DMS153 (cell line): ENCODE data around the gene ADAMTS6.
"Not testable (repeated sequence)": the region's sequence is repeated elsewhere in the genome, so short reads cannot be mapped to it uniquely, and the experiment has no call there.

Experiments used
- DNase-seq: peaks from one replicate; lab custom pipeline; 2025; lab: John Stamatoyannopoulos, UW

Gene ADAMTS6

GRCh38 chr5:65474130-65474711 lies 7.5 kb downstream of the ADAMTS6 start:
- DNase-seq: no peak

DNA sequence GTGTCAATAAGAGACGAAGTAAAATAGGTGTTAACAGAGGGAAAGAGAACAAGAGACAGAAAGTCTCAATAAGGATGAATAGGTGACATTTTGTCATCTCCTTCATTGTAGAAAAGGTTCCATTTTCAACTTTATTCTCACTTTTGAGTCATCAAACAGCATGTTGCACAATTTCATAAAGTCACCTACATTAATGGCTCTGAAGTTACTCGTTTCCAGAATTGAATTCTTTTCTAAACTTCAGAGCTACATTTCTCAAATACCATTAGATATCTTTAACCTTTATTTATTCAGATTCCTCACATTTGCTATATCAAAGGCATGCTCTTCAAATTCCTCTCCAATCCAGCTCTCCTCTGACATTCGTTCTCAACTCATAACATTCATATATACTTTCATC lies 13.1 kb downstream of the ADAMTS6 start:
- DNase-seq: no peak

GRCh38 chr5:65462139-65462705 lies 19.5 kb downstream of the ADAMTS6 start:
- no peak for DNase-seq

DNA sequence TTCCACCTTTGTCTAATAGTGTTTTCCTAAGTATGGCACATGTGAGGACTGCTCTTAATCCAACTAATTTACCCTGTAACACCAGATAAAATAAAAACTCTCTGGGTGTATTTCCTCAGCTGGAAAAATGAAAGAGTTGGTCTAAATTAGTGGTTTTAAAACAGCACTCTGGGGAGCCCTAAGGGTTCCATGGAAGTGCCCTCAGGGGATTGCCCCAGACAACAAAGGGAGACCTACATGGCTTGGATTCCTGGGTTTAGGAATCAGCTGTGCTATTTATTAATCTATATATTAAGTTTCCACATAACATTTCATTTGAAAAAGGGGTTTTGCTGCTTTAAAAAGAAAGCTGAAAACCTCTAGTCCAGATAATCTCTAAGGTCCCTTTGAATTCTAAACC lies 20.2 kb downstream of the ADAMTS6 start:
- DNase-seq: no peak

GRCh38 chr5:65459995-65460394 lies 21.7 kb downstream of the ADAMTS6 start:
- DNase-seq: no peak

GRCh38 chr5:65455064-65455463 lies 26.7 kb downstream of the ADAMTS6 start:
- no peak for DNase-seq

GRCh38 chr5:65451436-65451835 lies 30.3 kb downstream of the ADAMTS6 start:
- DNase-seq: no peak

- DNase-seq: no peak
Observed at GRCh38 chr5:65446682-65447081, 35.0 kb downstream of the ADAMTS6 start.

DNA sequence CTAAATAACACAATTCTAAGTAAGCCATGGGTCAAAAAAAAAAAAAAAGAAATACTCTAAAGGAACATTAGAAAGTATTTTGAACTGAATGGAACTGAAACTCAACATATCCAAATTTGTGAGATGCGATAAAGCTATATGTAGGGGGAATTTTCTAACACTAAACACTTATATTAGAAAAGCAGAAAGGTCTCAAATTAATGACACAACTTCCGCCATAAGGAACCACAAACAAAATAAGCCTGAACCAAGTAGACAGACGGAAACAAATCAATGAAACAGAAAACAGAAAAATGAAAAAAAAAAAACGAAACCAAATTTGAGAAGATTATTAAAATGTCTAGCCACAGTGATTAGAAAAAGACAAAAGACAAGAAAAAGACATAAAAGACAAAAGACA lies 39.9 kb downstream of the ADAMTS6 start:
- no peak for DNase-seq

DNA sequence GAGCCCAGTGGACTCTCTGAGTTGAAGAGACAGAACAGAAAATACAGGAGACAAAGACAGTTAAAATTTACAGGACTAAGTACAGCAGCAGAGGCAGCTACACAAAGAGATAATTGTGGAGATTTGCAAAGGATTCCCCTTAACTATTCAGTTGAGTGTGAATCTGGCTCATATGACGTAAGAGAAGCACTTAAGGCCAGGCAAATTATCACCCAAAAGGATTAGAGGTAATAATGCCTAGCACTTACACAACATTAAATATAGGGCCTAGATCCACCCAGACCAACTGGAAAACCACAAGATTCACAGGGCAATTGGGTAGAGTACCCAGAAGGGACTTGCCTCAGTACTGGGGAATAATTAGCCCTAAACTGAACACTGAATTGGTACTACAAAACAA lies 41.3 kb downstream of the ADAMTS6 start:
- no peak for DNase-seq

DNA sequence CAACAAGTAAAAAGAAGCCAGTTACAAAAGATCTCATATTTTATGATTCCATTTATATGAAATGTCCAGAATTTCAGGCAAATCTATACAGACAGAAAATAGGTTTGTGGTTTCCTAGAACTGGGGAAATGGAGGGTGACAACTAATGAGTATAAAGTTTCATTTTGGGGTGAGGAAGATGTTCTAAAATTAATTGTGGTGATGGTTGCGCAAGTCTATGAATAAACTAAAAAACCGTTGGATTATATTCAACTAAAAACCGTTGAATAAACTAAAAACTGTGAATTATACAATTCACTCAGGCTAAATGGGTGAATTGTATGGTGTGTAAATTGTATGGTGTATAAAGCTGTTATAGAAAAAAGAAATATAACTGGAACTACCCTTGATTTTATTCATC lies 47.6 kb downstream of the ADAMTS6 start:
- no peak for DNase-seq

DNA sequence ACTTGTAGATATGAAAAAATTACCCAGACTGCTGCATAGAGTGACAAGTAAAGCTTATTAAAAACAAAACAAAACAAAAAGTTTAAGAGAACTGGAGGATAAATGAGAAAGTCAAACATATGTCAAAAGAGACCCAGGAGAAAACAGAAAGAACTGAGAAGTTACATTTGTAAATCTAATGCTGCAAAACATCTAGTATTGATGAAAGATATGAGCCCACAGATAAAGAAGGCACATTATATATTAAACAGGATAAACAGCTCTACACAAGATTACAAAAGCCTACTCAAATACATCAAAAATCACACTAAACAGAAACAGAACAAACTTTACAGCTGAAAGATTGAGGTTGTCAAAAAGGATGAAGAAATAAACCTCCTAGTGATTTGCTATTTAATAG lies 55.1 kb downstream of the ADAMTS6 start:
- no peak for DNase-seq

DNA sequence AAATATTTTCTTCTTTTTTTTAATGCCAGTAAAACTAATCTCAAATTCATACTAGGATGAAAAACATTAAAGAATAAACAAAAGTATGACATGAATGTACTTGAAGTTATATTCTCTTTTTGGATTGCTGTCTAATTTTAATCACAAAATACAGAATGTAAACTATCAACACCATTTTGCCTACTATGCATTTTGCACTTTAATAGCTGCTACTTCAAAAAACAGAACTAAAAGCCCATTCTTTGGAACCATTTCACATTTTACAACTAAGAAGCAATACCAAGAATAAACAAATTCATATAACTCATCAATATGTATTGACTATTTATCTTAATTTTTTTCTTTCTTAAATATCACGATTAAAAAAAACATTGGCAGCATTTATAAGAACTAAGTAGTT lies 58.1 kb downstream of the ADAMTS6 start:
- no peak for DNase-seq

DNA sequence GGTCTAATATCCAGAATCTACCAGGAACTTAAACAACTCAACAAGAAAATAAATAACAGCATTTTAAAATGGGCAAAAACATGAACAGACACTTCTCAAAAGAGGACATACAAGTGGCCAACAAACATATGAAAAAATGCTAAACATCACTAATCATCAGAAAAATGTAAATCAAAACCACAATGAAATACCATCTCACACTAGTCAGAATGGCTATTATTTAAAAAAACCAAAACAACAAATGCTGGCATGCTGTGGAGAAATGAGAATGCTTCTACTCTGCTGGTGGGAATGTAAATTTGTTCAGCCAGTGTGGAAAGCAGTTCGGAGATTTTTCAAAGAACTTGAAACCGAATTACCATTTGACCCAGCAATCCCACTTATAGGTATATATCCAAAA lies 63.1 kb downstream of the ADAMTS6 start:
- no peak for DNase-seq

DNA sequence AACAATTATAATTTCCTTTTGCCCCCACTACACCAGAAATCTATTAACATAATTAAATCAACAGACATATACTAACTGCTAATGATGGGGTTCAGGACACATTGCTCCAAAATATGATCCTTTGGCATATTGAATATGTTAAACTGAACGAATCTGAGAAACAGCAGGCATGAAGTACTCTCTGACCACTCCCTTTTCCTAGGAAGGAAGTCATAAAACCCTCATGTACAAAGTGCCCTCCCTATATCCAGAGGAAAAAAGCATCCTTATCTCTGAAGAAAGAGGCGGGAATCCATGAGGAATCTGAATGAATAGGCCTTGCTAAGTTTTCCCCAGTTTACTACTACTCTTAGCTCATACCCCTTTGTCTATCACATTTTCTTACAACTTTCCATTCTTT lies 67.9 kb downstream of the ADAMTS6 start:
- no peak for DNase-seq

DNA sequence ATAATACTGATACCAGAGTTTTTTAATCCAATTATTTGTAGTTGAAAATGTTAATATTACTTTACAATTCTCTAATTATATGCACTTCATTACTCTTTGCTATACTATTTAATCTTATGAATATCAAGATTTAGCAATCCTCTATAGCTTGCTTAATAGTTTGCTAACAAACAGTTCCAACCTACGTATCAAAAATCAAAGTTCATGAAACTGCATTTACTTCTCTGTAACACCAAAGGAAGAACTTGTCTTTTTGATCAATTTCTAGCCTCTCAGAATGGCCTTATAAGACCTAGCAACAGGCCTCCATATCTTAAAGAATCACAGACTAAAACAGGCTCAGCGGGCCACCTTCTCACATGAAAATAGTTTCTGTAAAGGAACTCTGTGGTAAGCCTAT lies 68.9 kb downstream of the ADAMTS6 start:
- DNase-seq: no peak

DNA sequence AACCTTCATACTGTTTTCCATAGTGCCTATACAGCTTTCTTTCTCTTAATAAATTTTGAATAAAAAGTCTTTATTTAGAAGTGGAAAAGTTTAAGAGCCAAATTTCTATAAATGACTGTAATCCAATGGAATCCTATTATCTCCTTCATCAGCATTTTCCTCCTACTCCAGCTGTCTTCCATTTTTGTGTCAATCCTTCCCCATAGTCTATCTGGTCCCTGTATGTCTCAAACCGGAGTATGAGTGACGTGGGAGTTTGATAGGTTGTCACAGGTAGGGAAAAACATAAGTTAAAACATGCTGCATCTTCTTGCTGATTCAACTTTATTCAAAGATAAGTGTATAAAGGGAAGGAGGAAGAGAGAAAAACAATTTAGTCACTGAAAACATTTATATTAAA lies 70.4 kb downstream of the ADAMTS6 start:
- DNase-seq: no peak

GRCh38 chr5:65395526-65396155 lies 86.1 kb downstream of the ADAMTS6 start:
- DNase-seq: no peak

- no peak for DNase-seq
Observed at GRCh38 chr5:65394087-65394486, 87.6 kb downstream of the ADAMTS6 start.

- no peak for DNase-seq
Observed at GRCh38 chr5:65391591-65391990, 90.1 kb downstream of the ADAMTS6 start.

- no peak for DNase-seq
Observed at GRCh38 chr5:65390208-65390607, 91.5 kb downstream of the ADAMTS6 start.

DNA sequence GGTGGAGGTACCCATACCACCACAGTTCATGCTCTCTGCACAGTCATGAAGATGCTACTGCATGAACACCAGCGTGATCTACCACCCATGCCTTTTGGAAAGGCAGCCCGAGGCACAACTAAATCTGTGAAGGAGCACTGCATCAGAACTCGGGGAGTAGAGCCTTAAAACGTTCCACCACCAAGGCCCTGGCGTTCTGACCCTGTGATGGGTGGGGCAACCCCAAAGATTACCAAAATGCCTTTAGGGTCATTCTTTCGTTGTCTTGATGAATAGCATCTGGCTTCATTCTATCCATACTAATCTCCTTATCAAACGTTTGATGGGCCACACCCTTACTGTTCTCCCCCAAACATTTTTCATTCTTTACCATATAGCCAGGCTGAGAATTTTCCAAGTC lies 97.9 kb downstream of the ADAMTS6 start:
- no peak for DNase-seq

DNA sequence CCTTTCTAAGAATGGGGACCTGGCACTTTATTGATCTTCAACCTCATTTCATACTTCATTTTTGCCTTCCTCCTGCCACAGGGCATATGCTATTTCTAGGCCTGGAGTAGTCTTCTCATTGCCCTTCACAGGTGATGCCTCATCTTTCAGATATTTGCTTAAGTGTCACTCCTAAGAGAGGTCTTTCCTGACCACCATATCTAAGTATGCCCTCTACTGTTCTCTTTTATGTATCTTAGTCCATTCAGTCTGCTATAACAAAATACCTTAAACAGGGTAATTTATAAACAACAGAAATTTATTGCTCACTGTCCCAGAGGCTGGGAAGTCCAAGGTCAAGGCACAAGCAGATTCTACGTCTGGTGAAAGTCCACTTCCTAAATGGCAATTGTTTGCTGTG lies 99.1 kb downstream of the ADAMTS6 start:
- DNase-seq: no peak

DNA sequence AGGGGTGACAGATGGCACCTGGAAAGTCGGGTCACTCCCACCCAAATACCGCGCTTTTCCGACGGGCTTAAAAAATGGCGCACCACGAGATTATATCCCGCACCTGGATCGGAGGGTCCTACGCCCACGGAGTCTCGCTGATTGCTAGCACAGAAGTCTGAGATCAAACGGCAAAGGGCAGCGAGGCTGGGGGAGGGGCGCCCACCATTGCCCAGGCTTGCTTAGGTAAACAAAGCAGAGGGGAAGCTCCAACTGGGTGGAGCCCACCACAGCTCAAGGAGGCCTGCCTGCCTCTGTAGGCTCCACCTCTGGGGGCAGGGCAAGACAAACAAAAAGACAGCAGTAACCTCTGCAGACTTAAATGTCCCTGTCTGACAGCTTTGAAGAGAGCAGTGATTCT lies 111.2 kb downstream of the ADAMTS6 start:
- not testable (repeated sequence) for DNase-seq
